K562 (cell line): ENCODE data around the gene FMC1. TPM values are rescaled to one million over a fixed set of nuclear protein-coding genes. Genes with fewer than 3 reads are reported as not detected.

Experiments
- ATF3 ChIP-seq, 2 experiments: fragments of 450-650 bp in 1 of 2; sonication (generic) in 1 of 2; formaldehyde crosslinking in 1 of 2; IDR thresholded peaks in 1 of 2; conservative IDR thresholded peaks in 1 of 2; 2 replicates each; pipeline versions ENCODE4 v1.6.1 to v1.8.1; 2016 to 2023; ENCODE audit warnings: mild to moderate bottlenecking in 2 of 2, moderate library complexity in 2 of 2, inconsistent platforms in 1 of 2, missing genetic modification reagents in 1 of 2
- ATF7 ChIP-seq: fragments of 450-650 bp; IDR thresholded peaks from 2 replicates; pipeline ENCODE4 v1.7.1; 2014; ENCODE audit warnings: mild to moderate bottlenecking, moderate library complexity
- CBFA2T3 ChIP-seq: fragments of 450-650 bp; IDR thresholded peaks from 2 replicates; pipeline ENCODE4 v1.6.1; 2017
- CEBPG ChIP-seq, 3 experiments: fragments of 200-800 bp in 1 of 3; sonication (Bioruptor generic) in 1 of 3; sonication (generic) in 1 of 3; formaldehyde crosslinking in 1 of 3; IDR thresholded peaks in 2 of 3; conservative IDR thresholded peaks in 1 of 3; 2 replicates each; pipeline versions ENCODE4 v1.6.1 to v1.8.0; 2016 to 2022; ENCODE audit warnings: missing compliant biosample characterization in 2 of 3, missing genetic modification characterization in 2 of 3, mild to moderate bottlenecking in 1 of 3, missing genetic modification reagents in 1 of 3
- CHD1 ChIP-seq: fragments of 200-600 bp; sonication (generic); IDR thresholded peaks from one replicate; pipeline ENCODE4 v1.6.1; 2012; ENCODE audit warnings: mild to moderate bottlenecking, moderate library complexity, low read length, inconsistent platforms
- GATAD2B ChIP-seq: fragments of 450-650 bp; IDR thresholded peaks from 2 replicates; pipeline ENCODE4 v1.6.1; 2017; ENCODE audit warnings: mild to moderate bottlenecking, borderline replicate concordance
- GTF2E2 ChIP-seq: fragments of 200-800 bp; sonication (Bioruptor generic); IDR thresholded peaks from 2 replicates; pipeline ENCODE4 v1.6.1; 2016; ENCODE audit warnings: missing genetic modification characterization, missing compliant biosample characterization
- NELFE ChIP-seq: IDR thresholded peaks from 2 replicates; pipeline ENCODE4 v1.6.1; 2011; ENCODE audit warnings: mild to moderate bottlenecking; ENCODE audit not compliant: insufficient read depth, insufficient read length
- STAG1 ChIP-seq: sonication (generic); formaldehyde crosslinking; IDR thresholded peaks from 2 replicates; pipeline ENCODE4 v1.5.0; 2020; ENCODE audit warnings: missing genetic modification reagents, borderline replicate concordance
- TCF7L2 ChIP-seq: fragments of 150-350 bp; IDR thresholded peaks from 2 replicates; pipeline ENCODE4 v1.6.1; 2016; ENCODE audit warnings: low read depth, mild to moderate bottlenecking, low read length, moderate library complexity
- TEAD1 ChIP-seq, 2 experiments: fragments of 450-650 bp in 1 of 2; sonication (generic) in 1 of 2; formaldehyde crosslinking; IDR thresholded peaks; 2 replicates each; pipeline versions ENCODE4 v1.4.0 to v1.8.0; 2020 to 2022; ENCODE audit warnings: mild to moderate bottlenecking in 2 of 2, missing genetic modification reagents in 1 of 2
- ZBTB2 ChIP-seq: fragments of 450-650 bp; IDR thresholded peaks from 2 replicates; pipeline ENCODE4 v1.6.1; 2016; ENCODE audit warnings: antibody characterized with exemption
- ZNF318 ChIP-seq, 2 experiments: fragments of 450-650 bp; IDR thresholded peaks; 2 replicates each; pipeline ENCODE4 v1.6.1; 2016; ENCODE audit warnings: mild to moderate bottlenecking in 2 of 2, borderline replicate concordance in 1 of 2, low read depth in 1 of 2, moderate library complexity in 1 of 2
- ZNF655 ChIP-seq: fragments of 250-450 bp; sonication (Bioruptor Pico); IDR thresholded peaks from 2 replicates; pipeline ENCODE4 v1.5.0; 2021
- ZNF766 ChIP-seq: fragments of 200-800 bp; sonication (Bioruptor generic); conservative IDR thresholded peaks from 2 replicates; pipeline ENCODE4 v1.6.1; 2016; ENCODE audit warnings: missing genetic modification characterization, missing compliant biosample characterization
- polyA plus RNA-seq, 8 experiments: library from polyadenylated mRNA; depleted of rRNA in 4 of 8; stranded (reverse) in 5 of 8; unstranded in 3 of 8; fragments of >200 nt; fragmentation: Nextera tagmentation in 2 of 8; fragmentation: Illumina TruSeq in 1 of 8; extraction: Ambion mirVana in 2 of 8; extraction: Trizol in 1 of 8; gene quantifications; 2 replicates each; pipeline versions ENCODE4 v1.2.1 to v1.2.3, GENCODE V29; 2011 to 2014; ENCODE audit warnings: inconsistent platforms in 1 of 8, missing spikeins in 1 of 8
- total RNA-seq, 7 experiments: library from RNA; depleted of rRNA in 6 of 7; stranded (reverse); fragments of >200 nt in 6 of 7; fragmentation: Illumina TruSeq in 2 of 7; extraction: Trizol in 2 of 7; gene quantifications; 2 replicates each; pipeline versions ENCODE4 v1.2.1 to v1.2.3, GENCODE V29; 2011 to 2021; ENCODE audit warnings: low replicate concordance in 1 of 7

FMC1 gene
- total and polyA plus RNA-seq, 9 of the 15 experiments (the other 6 are each of a cell fraction or from before 2014, with no cell fraction given) = 14.0 to 116 (median 29.0) TPM

GRCh38 chr7:139360948-139361307 lies 19.8 kb downstream of the FMC1 start (continued):
- TF ChIP-seq ZNF766 (CRISPR knock-in tag) = 0 out of 2 replicates have a peak, but pooled peaks have one; percentile 10
- no peak for TF ChIP-seq NELFE
- no peak for TF ChIP-seq STAG1 (CRISPR knock-in tag)
- TF ChIP-seq CBFA2T3 = no peak
- TF ChIP-seq GTF2E2 (tag) = 0 out of 2 replicates have a peak, but pooled peaks have one; percentile 4
- TF ChIP-seq TCF7L2 = no peak
- no peak for TF ChIP-seq TEAD1 (CRISPR knock-in tag; IDR thresholded peaks at IDR 0.05)
- TF ChIP-seq ZNF655 (CRISPR knock-in tag) = 0 out of 2 replicates have a peak, but pooled peaks have one; percentile 3
- TF ChIP-seq ZNF318 (IDR thresholded peaks at IDR 0.05; ENCODE audit: borderline replicate concordance in 1 of 2, low read depth in 1 of 2) = 0 out of 4 replicates have a peak, but pooled peaks of 1 of the 2 experiments have one; percentile 8
- TF ChIP-seq GATAD2B = 0 out of 2 replicates have a peak, but pooled peaks have one; percentile 20
- TF ChIP-seq ATF7 = no peak
- no peak for TF ChIP-seq CEBPG (CRISPR knock-in tag; IDR thresholded peaks at IDR 0.05)
- TF ChIP-seq CEBPG (tag; conservative IDR thresholded peaks at IDR 0.05 in 1 of 2, IDR thresholded peaks at IDR 0.05 in 1 of 2) = peak in 1 of 2 experiments; percentile 72; a peak in 3 of 4 replicates
- peak; percentile 36; the same call in 1 of the 2 replicates for TF ChIP-seq ATF3 (IDR thresholded peaks at IDR 0.05)
- no peak for TF ChIP-seq ATF3 (CRISPR knock-in tag; conservative IDR thresholded peaks at IDR 0.05)
- TF ChIP-seq ZBTB2 = no peak
- peak; percentile 12 for TF ChIP-seq CHD1
